MCF 10A (cell line): ENCODE data around the gene FLRT3. TPM values are rescaled to one million over a fixed set of nuclear protein-coding genes. Genes with fewer than 3 reads are reported as not detected.

ENCODE experiments used
- BruUV-seq: library from RNA; stranded (reverse); fragments of 400-500 nt; replicated peaks from 2 replicates; lab custom pipeline; 2021; lab: Mats Ljungman, UMichigan
- CTCF ChIA-PET: fragments of 300-600 bp; sonication (Branson Sonifier 250); formaldehyde crosslinking; extraction: SDS; loops from one replicate; lab custom pipeline; 2021; ENCODE audit warnings: antibody characterized with exemption, inconsistent platforms; lab: Yijun Ruan, JAX
- POLR2A ChIA-PET: fragments of 300-600, 350-650 bp; sonication (Branson Sonifier 250); formaldehyde crosslinking; extraction: SDS; loops from one replicate; lab custom pipeline; 2020; ENCODE audit warnings: antibody characterized with exemption, inconsistent platforms; lab: Yijun Ruan, JAX
- DNase-seq: peaks from one replicate; pipeline ENCODE4 v3.0.0-alpha.2; 2018; ENCODE audit not compliant: unreplicated experiment
- H3K27ac Mint-ChIP-seq: one replicate; pipeline ENCODE4 v1.8.0; 2022; ENCODE audit warnings: mild to moderate bottlenecking, low read depth, mixed read lengths; ENCODE audit not compliant: unreplicated experiment
- H3K27me3 Mint-ChIP-seq: one replicate; pipeline ENCODE4 v1.8.0; 2022; ENCODE audit warnings: mixed read lengths; ENCODE audit not compliant: insufficient read depth, unreplicated experiment
- H3K36me3 Mint-ChIP-seq: one replicate; pipeline ENCODE4 v1.8.0; 2022; ENCODE audit warnings: mild to moderate bottlenecking, moderate library complexity, mixed read lengths; ENCODE audit not compliant: insufficient read depth, unreplicated experiment
- H3K4me1 Mint-ChIP-seq: one replicate; pipeline ENCODE4 v1.8.0; 2022; ENCODE audit warnings: mixed read lengths; ENCODE audit not compliant: insufficient read depth, unreplicated experiment
- H3K4me3 Mint-ChIP-seq: one replicate; pipeline ENCODE4 v1.8.0; 2022; ENCODE audit warnings: mild to moderate bottlenecking, moderate library complexity, mixed read lengths; ENCODE audit not compliant: unreplicated experiment
- H3K9me3 Mint-ChIP-seq: one replicate; pipeline ENCODE4 v1.8.0; 2022; ENCODE audit warnings: mixed read lengths; ENCODE audit not compliant: unreplicated experiment
- CTCF ChIP-seq: fragments of 200-600 bp; IDR thresholded peaks from one replicate; pipeline ENCODE4 v1.8.0; 2022; ENCODE audit warnings: antibody characterized with exemption, mild to moderate bottlenecking; ENCODE audit not compliant: unreplicated experiment
- intact Hi-C: fragments of 100-400 bp; cut with micrococcal nuclease; formaldehyde crosslinking; loops from 2 replicates; pipeline ENCODE4 v1.14.1; 2022
- total RNA-seq: library from RNA; stranded (reverse); gene quantifications from 2 replicates; pipeline ENCODE4 v1.2.3, GENCODE V29; 2022

The FLRT3 gene
- total RNA-seq, 1 experiment from 2014 or later, result 13.3 TPM

GRCh38 chr20:14334306-14334930, 3.0 kb downstream of the FLRT3 start:
- DNase-seq, result peak; percentile 78
- ChIA-PET POLR2A (interaction anchor here (0.7 to 5.7 kb wide), 33 partner anchors 10 to 1900 kb away, joined by 3 to 93 read pairs (median 4); no protein-coding TSS in a partner anchor), CTCF (interaction anchor here (0.6 to 2.4 kb wide), 42 partner anchors 8 to 1921 kb away, joined by 3 to 21 read pairs (median 3); no protein-coding TSS in a partner anchor)
- peak overlapping the region; percentile 84 for H3K27ac Mint-ChIP-seq
- no peaks in the 10 kb centered on the region for H3K27me3 Mint-ChIP-seq
- peaks cover 13% of the 10 kb centered on the region for H3K36me3 Mint-ChIP-seq
- no peaks in the 10 kb centered on the region for H3K9me3 Mint-ChIP-seq
- intact Hi-C loops, result loop anchor here (1.0 to 10.0 kb wide), 5 partner anchors 46 to 1425 kb away; no protein-coding TSS in a partner anchor
- no TSS peak for BruUV-seq
- TF ChIP-seq CTCF, result peak; percentile 61
- peak overlapping the region; percentile 74 for H3K4me3 Mint-ChIP-seq
- peaks cover 16% of the 10 kb centered on the region for H3K4me1 Mint-ChIP-seq

DNA sequence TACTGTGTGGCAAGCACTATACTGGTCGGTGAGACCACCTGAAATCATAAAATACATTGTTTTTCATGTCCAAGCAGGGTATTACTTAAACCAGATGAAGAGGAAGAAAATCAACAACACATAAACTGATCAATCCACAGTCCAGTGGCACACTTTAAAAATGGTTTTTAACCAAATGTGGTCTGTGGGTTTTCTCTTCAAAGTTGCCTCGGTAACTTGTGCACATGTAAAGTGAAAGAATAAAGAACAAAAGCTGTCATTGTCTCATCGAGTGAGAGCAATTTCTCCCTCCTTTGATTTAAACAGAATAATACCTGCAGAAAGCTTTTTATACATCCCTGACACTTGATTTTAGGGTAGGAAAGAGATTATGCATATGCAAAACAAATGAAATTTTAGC, 3.7 kb downstream of the FLRT3 start:
- CTCF ChIA-PET, result interaction anchor here (0.6 to 2.4 kb wide), 32 partner anchors 8 to 1921 kb away, joined by 3 to 21 read pairs (median 4); no protein-coding TSS in a partner anchor
- intact Hi-C loops, result loop anchor here (1.0 to 10.0 kb wide), 5 partner anchors 45 to 1426 kb away; no protein-coding TSS in a partner anchor
- no peak for TF ChIP-seq CTCF
- Mint-ChIP-seq H3K9me3 (no peaks in the 10 kb centered on the region), H3K4me3 (peak overlapping the region; percentile 74), H3K4me1 (peaks cover 16% of the 10 kb centered on the region), H3K27ac (peak overlapping the region; percentile 84), H3K36me3 (peaks cover 20% of the 10 kb centered on the region), H3K27me3 (no peaks in the 10 kb centered on the region)
- BruUV-seq, result no TSS peak
- POLR2A ChIA-PET, result interaction anchor here (0.7 to 5.7 kb wide), 24 partner anchors 11 to 1901 kb away, joined by 3 to 93 read pairs (median 4); no protein-coding TSS in a partner anchor
- DNase-seq, result peak; percentile 16

GRCh38 chr20:14332866-14333265, 4.5 kb downstream of the FLRT3 start:
- no peaks in the 10 kb centered on the region for H3K27me3 Mint-ChIP-seq

More at GRCh38 chr20:14332866-14333265, 4.5 kb downstream of the FLRT3 start:
- intact Hi-C loops, result loop anchor here (10.0 kb wide), 1 partner anchor 542 kb away; no protein-coding TSS in a partner anchor
- no peak for TF ChIP-seq CTCF
- Mint-ChIP-seq H3K4me3 (peak overlapping the region; percentile 74), H3K27ac (peak overlapping the region; percentile 84), H3K4me1 (peaks cover 16% of the 10 kb centered on the region), H3K36me3 (peaks cover 28% of the 10 kb centered on the region), H3K9me3 (no peaks in the 10 kb centered on the region)
- CTCF ChIA-PET, result interaction anchor here (0.7 to 1.8 kb wide), 7 partner anchors 12 to 508 kb away, joined by 3 to 11 read pairs (median 4); no protein-coding TSS in a partner anchor
- BruUV-seq, result no TSS peak
- DNase-seq, result no peak
- POLR2A ChIA-PET, result interaction anchor here (1.1 to 3.0 kb wide), 6 partner anchors 9 to 712 kb away, joined by 3 to 25 read pairs (median 8); no protein-coding TSS in a partner anchor
